ENCODE measurements around the gene OR52A5. TPM values are rescaled to one million over a fixed set of nuclear protein-coding genes. Genes with fewer than 3 reads are reported as not detected.

Gene OR52A5
- polyA plus RNA-seq, 1 donor (not counting 4 experiments of a cell fraction or from before 2014, with no cell fraction given), result not detected

GRCh38 chr11:5092821-5093585 is 45.2 kb downstream of the OR52A5 start:
- H3K36me3 ChIP-seq (ENCODE audit: control insufficient read depth in 2 of 2, extremely low read depth in 1 of 2, insufficient read depth in 2 of 2, low read length in 2 of 2), result no peaks in the 10 kb centered on the region
- DNase-seq (ENCODE audit: low read depth, low spot score) (no peak), FAIRE-seq (no peak)
- no peak overlapping the region for H3K27ac ChIP-seq (ENCODE audit: control insufficient read depth, insufficient read depth, low read length)
- no peak overlapping the region for H3K4me2 ChIP-seq (ENCODE audit: control insufficient read depth, extremely low read depth, insufficient read depth, low read depth, low read length)
- TF ChIP-seq CTCF (optimal IDR thresholded peaks at IDR 0.05 in 1 of 3, IDR thresholded peaks at IDR 0.05 in 1 of 3, conservative IDR thresholded peaks at IDR 0.05 in 1 of 3; ENCODE audit: extremely low read depth in 1 of 3, insufficient read depth in 2 of 3, low read length in 3 of 3) (no peak), EZH2 (IDR thresholded peaks at IDR 0.05; ENCODE audit: low read length) (no peak)
- H3K27me3 ChIP-seq (ENCODE audit: control insufficient read depth, extremely low read depth, insufficient read depth, low read length), result no peaks in the 10 kb centered on the region
- H4K20me1 ChIP-seq (ENCODE audit: control insufficient read depth, extremely low read depth, insufficient read depth, low read length), result no peaks in the 10 kb centered on the region
- no peaks in the 10 kb centered on the region for H3K9me1 ChIP-seq (ENCODE audit: control insufficient read depth, extremely low read depth, insufficient read depth, low read length)
- no peaks in the 10 kb centered on the region for H3K4me1 ChIP-seq (ENCODE audit: control insufficient read depth, extremely low read depth, insufficient read depth, low read length)
- H3K4me3 ChIP-seq (ENCODE audit: control insufficient read depth in 2 of 3, extremely low read depth in 1 of 3, insufficient read depth in 2 of 3, low read depth in 1 of 3, low read length in 3 of 3), result no peak overlapping the region
- no peak overlapping the region for H2AFZ ChIP-seq (ENCODE audit: control insufficient read depth, low read length)
- H3K9me3 ChIP-seq (ENCODE audit: control insufficient read depth, low read depth, low read length), result no peaks in the 10 kb centered on the region
- no peaks in the 10 kb centered on the region for H3K79me2 ChIP-seq (ENCODE audit: control insufficient read depth, insufficient read depth, low read length)
- dilution Hi-C loops (cut with MboI; ENCODE audit: extremely low pct_ligation_motif_present, low sequenced_read_pairs), result no loop called here
- no peak overlapping the region for H3K9ac ChIP-seq (ENCODE audit: control insufficient read depth, extremely low read depth, insufficient read depth, low read length)

- Histone ChIP-seq H3K4me3 (ENCODE audit: control insufficient read depth in 2 of 3, extremely low read depth in 1 of 3, insufficient read depth in 2 of 3, low read depth in 1 of 3, low read length in 3 of 3) (no peak overlapping the region), H3K36me3 (ENCODE audit: control insufficient read depth in 2 of 2, extremely low read depth in 1 of 2, insufficient read depth in 2 of 2, low read length in 2 of 2) (no peaks in the 10 kb centered on the region), H3K9me1 (ENCODE audit: control insufficient read depth, extremely low read depth, insufficient read depth, low read length) (no peaks in the 10 kb centered on the region), H3K9ac (ENCODE audit: control insufficient read depth, extremely low read depth, insufficient read depth, low read length) (no peak overlapping the region), H3K4me1 (ENCODE audit: control insufficient read depth, extremely low read depth, insufficient read depth, low read length) (no peaks in the 10 kb centered on the region), H3K4me2 (ENCODE audit: control insufficient read depth, extremely low read depth, insufficient read depth, low read depth, low read length) (no peak overlapping the region), H3K79me2 (ENCODE audit: control insufficient read depth, insufficient read depth, low read length) (no peaks in the 10 kb centered on the region), H3K9me3 (ENCODE audit: control insufficient read depth, low read depth, low read length) (no peaks in the 10 kb centered on the region), H4K20me1 (ENCODE audit: control insufficient read depth, extremely low read depth, insufficient read depth, low read length) (no peaks in the 10 kb centered on the region), H3K27ac (ENCODE audit: control insufficient read depth, insufficient read depth, low read length) (no peak overlapping the region), H3K27me3 (ENCODE audit: control insufficient read depth, extremely low read depth, insufficient read depth, low read length) (no peaks in the 10 kb centered on the region), H2AFZ (ENCODE audit: control insufficient read depth, low read length) (no peak overlapping the region)
- TF ChIP-seq CTCF (optimal IDR thresholded peaks at IDR 0.05 in 1 of 3, IDR thresholded peaks at IDR 0.05 in 1 of 3, conservative IDR thresholded peaks at IDR 0.05 in 1 of 3; ENCODE audit: extremely low read depth in 1 of 3, insufficient read depth in 2 of 3, low read length in 3 of 3) (no peak), EZH2 (IDR thresholded peaks at IDR 0.05; ENCODE audit: low read length) (no peak)
- DNase-seq (ENCODE audit: low read depth, low spot score) (no peak), FAIRE-seq (no peak)
- dilution Hi-C loops (cut with MboI; ENCODE audit: extremely low pct_ligation_motif_present, low sequenced_read_pairs), result no loop called here
These were observed 47.5 kb downstream of the OR52A5 start for GRCh38 chr11:5090668-5091067.

Data from keratinocyte (primary cell).